Measurements from ENCODE around the gene KCTD1. TPM values are rescaled to one million over a fixed set of nuclear protein-coding genes. Genes with fewer than 3 reads are reported as not detected.

Gene KCTD1
- total RNA-seq, 2 donors from 2014 or later = 13.3 to 13.6 TPM

- H3K27ac ChIP-seq = no peak overlapping the region
- H3K36me3 ChIP-seq = no peaks in the 10 kb centered on the region
- H3K4me1 ChIP-seq = no peaks in the 10 kb centered on the region
- no peaks in the 10 kb centered on the region for H3K9me3 ChIP-seq
- no peaks in the 10 kb centered on the region for H3K27me3 ChIP-seq
- TF ChIP-seq, protein P1, sequence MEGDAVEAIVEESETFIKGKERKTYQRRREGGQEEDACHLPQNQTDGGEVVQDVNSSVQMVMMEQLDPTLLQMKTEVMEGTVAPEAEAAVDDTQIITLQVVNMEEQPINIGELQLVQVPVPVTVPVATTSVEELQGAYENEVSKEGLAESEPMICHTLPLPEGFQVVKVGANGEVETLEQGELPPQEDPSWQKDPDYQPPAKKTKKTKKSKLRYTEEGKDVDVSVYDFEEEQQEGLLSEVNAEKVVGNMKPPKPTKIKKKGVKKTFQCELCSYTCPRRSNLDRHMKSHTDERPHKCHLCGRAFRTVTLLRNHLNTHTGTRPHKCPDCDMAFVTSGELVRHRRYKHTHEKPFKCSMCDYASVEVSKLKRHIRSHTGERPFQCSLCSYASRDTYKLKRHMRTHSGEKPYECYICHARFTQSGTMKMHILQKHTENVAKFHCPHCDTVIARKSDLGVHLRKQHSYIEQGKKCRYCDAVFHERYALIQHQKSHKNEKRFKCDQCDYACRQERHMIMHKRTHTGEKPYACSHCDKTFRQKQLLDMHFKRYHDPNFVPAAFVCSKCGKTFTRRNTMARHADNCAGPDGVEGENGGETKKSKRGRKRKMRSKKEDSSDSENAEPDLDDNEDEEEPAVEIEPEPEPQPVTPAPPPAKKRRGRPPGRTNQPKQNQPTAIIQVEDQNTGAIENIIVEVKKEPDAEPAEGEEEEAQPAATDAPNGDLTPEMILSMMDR (IDR thresholded peaks at IDR 0.05) = no peak
- intact Hi-C loops (cut with DNase I) = no loop called here
- no peak for DNase-seq
- no peak overlapping the region for H3K4me3 ChIP-seq
- H3K9ac ChIP-seq (ENCODE audit: low read depth in 2 of 2, low read length in 2 of 2) = no peak overlapping the region
Measured at GRCh38 chr18:26535630-26536029, 12.7 kb downstream of the KCTD1 start.

DNA sequence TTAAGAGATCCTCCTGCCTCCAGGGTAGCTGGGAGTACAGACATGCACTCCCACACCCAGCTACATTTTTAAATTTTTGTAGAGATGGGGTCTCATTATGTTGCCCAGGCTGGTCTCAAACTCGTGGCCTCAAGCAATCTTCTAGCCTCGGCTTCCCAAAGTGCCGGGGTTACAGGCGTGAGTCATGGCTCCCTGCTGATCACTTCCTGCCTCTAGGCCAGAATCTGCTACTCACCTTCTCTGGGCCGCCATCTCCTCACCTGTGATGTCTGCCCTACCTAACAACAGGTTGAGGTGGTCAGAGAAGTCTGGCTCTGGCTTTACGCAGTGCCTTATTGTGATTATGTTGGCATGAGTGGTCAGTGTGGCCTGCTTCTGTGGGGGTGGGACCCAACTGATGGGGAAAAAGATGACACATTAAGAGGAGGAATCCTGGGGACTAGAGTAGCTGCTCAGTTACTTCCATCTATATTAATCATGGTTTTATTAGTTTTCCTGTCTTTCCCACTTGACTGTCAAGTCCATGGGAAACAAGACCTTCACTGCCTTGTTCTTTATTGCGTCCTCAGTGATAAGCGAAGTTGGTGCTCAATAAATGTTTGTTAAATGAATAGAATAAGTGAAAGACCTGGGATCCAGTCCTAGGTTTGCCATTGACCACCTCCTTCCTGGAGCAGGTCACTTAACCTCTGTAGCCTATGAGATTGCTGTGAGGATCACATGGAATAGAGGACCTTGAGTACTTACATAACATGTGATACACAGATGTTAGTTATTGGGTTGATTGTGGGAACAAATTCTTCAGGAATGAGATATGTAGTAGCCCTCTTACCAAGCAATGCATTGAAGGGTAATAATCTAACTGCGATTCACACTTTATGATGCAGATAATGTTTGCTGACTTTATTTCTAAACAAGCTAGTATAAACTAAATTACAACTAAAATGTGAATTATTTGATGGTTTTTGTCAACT lies 15.7 kb downstream of the KCTD1 start:
- Histone ChIP-seq H3K9ac (ENCODE audit: low read depth in 2 of 2, low read length in 2 of 2) (no peak overlapping the region), H3K27me3 (no peaks in the 10 kb centered on the region), H3K36me3 (no peaks in the 10 kb centered on the region), H3K4me3 (no peak overlapping the region), H3K27ac (no peak overlapping the region), H3K9me3 (no peaks in the 10 kb centered on the region), H3K4me1 (no peaks in the 10 kb centered on the region)
- DNase-seq = no peak
- intact Hi-C loops (cut with DNase I) = no loop called here
- TF ChIP-seq, protein P1 (IDR thresholded peaks at IDR 0.05) = no peak

- Histone ChIP-seq H3K27ac (no peak overlapping the region), H3K27me3 (no peaks in the 10 kb centered on the region), H3K4me3 (no peak overlapping the region), H3K9me3 (no peaks in the 10 kb centered on the region), H3K36me3 (no peaks in the 10 kb centered on the region), H3K4me1 (no peaks in the 10 kb centered on the region), H3K9ac (ENCODE audit: low read depth in 2 of 2, low read length in 2 of 2) (no peak overlapping the region)
- DNase-seq = no peak
- intact Hi-C loops (cut with DNase I) = no loop called here
- TF ChIP-seq, protein P1 (IDR thresholded peaks at IDR 0.05) = no peak
Measured at GRCh38 chr18:26531605-26532298, 16.6 kb downstream of the KCTD1 start.

DNA sequence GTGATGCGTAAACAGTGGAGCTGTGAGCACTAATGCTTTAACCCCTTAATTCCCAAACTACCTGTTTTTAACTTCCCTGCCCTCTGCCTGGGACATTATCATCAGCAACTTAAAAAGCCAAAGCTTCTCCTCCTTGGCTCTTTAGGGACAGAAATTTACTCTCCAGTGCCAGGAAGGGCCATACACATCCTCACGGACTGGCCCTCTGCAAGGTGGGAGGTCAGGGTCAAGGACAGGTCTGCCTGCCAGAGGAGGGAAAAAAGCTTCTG lies 21.5 kb downstream of the KCTD1 start:
- TF ChIP-seq, protein P1 (IDR thresholded peaks at IDR 0.05) = no peak
- no peaks in the 10 kb centered on the region for H3K4me1 ChIP-seq
- H3K9ac ChIP-seq (ENCODE audit: low read depth in 2 of 2, low read length in 2 of 2) = no peak overlapping the region
- no peaks in the 10 kb centered on the region for H3K9me3 ChIP-seq
- intact Hi-C loops (cut with DNase I) = no loop called here
- no peaks in the 10 kb centered on the region for H3K27me3 ChIP-seq
- H3K27ac ChIP-seq = no peak overlapping the region
- no peak for DNase-seq
- no peaks in the 10 kb centered on the region for H3K36me3 ChIP-seq
- H3K4me3 ChIP-seq = no peak overlapping the region

DNA sequence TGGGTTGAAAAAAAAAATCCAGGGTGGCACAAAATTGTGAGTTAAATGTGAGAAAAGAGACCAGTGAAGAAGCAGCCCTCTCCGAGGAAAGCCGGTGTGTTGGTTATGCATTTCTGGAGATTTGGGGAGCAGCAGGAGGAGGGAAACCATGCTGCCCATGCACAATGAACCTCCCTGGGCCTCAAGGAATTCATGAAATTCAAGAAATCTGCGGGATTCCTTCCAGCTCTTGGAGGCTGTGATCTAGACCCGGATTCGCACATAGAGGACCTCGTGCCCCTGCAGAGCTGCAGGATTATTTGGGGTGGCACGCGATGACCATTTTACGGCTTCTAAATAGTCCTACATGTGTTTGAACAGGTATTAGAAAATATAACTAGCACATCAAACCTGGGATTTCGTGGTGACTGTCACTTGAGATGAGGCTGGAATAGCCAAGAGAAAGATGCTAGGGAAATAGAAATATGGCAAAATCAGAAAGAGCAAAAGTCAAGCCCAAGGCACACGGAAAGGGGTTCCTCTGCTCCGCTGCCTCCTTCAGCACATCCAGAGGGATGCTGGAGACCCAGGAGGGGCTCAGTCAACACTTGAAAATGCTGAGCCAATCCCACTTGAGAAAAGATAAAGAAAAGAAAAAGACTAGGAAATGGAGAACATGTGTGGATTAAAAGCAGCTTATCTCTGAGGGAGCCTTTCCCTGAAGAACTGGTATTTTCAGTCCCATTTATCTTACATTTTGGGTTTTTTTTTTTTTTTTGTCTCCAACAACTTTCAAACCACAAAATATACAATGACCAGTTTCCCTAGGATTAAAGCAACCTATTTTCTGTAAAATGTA lies 22.0 kb downstream of the KCTD1 start:
- DNase-seq = no peak
- no peaks in the 10 kb centered on the region for H3K4me1 ChIP-seq
- H3K27ac ChIP-seq = no peak overlapping the region
- no peaks in the 10 kb centered on the region for H3K9me3 ChIP-seq
- TF ChIP-seq, protein P1 (IDR thresholded peaks at IDR 0.05) = no peak
- no peak overlapping the region for H3K9ac ChIP-seq (ENCODE audit: low read depth in 2 of 2, low read length in 2 of 2)
- no peak overlapping the region for H3K4me3 ChIP-seq
- no peaks in the 10 kb centered on the region for H3K27me3 ChIP-seq
- intact Hi-C loops (cut with DNase I) = no loop called here
- H3K36me3 ChIP-seq = no peaks in the 10 kb centered on the region
